ENCODE measurements around the gene RAP1A. TPM values are rescaled to one million over a fixed set of nuclear protein-coding genes. Genes with fewer than 3 reads are reported as not detected.
"Not testable (repeated sequence)": the region's sequence is repeated elsewhere in the genome, so short reads cannot be mapped to it uniquely, and the experiment has no call there.

RAP1A gene
- polyA plus RNA-seq, 2 donors: 56.8 to 60.2 TPM

- Histone ChIP-seq H3K9me3 (ENCODE audit: control insufficient read depth in 2 of 2, insufficient read depth in 1 of 2, low read depth in 1 of 2, low read length in 1 of 2) (no peaks in the 10 kb centered on the region), H3K4me1 (ENCODE audit: control insufficient read depth in 2 of 2, insufficient read depth in 2 of 2, low read length in 1 of 2) (no peaks in the 10 kb centered on the region), H3K27me3 (ENCODE audit: control insufficient read depth in 1 of 2, insufficient read depth in 2 of 2, low read length in 2 of 2) (no peaks in the 10 kb centered on the region), H3K36me3 (ENCODE audit: control insufficient read depth in 2 of 2, insufficient read depth in 2 of 2, low read length in 1 of 2) (no peaks in the 10 kb centered on the region), H3K27ac (ENCODE audit: low read depth in 2 of 2, low read length in 1 of 2) (peak overlapping the region in 1 of 2 donors; percentile 31), H3K4me3 (ENCODE audit: low read depth in 1 of 2, low read length in 2 of 2) (no peak overlapping the region)
- 72 to 81% methylated on average over 2 of the region's 2 CpGs for WGBS, 2 donors
Observed at GRCh38 chr1:111672331-111672730, 52.7 kb downstream of the RAP1A start.

GRCh38 chr1:111677604-111678003, 58.0 kb downstream of the RAP1A start:
- Histone ChIP-seq H3K4me3 (ENCODE audit: low read depth in 1 of 2, low read length in 2 of 2) (no peak overlapping the region), H3K27ac (ENCODE audit: low read depth in 2 of 2, low read length in 1 of 2) (no peak overlapping the region), H3K36me3 (ENCODE audit: control insufficient read depth in 2 of 2, insufficient read depth in 2 of 2, low read length in 1 of 2) (peaks cover 0 to 6% of the 10 kb centered on the region in 2 donors), H3K9me3 (ENCODE audit: control insufficient read depth in 2 of 2, insufficient read depth in 1 of 2, low read depth in 1 of 2, low read length in 1 of 2) (peaks cover 2% of the 10 kb centered on the region in 2 donors), H3K27me3 (ENCODE audit: control insufficient read depth in 1 of 2, insufficient read depth in 2 of 2, low read length in 2 of 2) (no peaks in the 10 kb centered on the region), H3K4me1 (ENCODE audit: control insufficient read depth in 2 of 2, insufficient read depth in 2 of 2, low read length in 1 of 2) (no peaks in the 10 kb centered on the region)
- 96 to 97% methylated on average over 6 of the region's 6 CpGs for WGBS, 2 donors

- 74 to 82% methylated on average over 2 of the region's 2 CpGs for WGBS, 2 donors
- no peak overlapping the region for H3K4me3 ChIP-seq (ENCODE audit: low read depth in 1 of 2, low read length in 2 of 2)
- H3K9me3 ChIP-seq (ENCODE audit: control insufficient read depth in 2 of 2, insufficient read depth in 1 of 2, low read depth in 1 of 2, low read length in 1 of 2): peaks cover 2% of the 10 kb centered on the region in 2 donors
- H3K27ac ChIP-seq (ENCODE audit: low read depth in 2 of 2, low read length in 1 of 2): no peak overlapping the region
- no peaks in the 10 kb centered on the region for H3K27me3 ChIP-seq (ENCODE audit: control insufficient read depth in 1 of 2, insufficient read depth in 2 of 2, low read length in 2 of 2)
- peaks cover 0 to 6% of the 10 kb centered on the region in 2 donors for H3K36me3 ChIP-seq (ENCODE audit: control insufficient read depth in 2 of 2, insufficient read depth in 2 of 2, low read length in 1 of 2)
- no peaks in the 10 kb centered on the region for H3K4me1 ChIP-seq (ENCODE audit: control insufficient read depth in 2 of 2, insufficient read depth in 2 of 2, low read length in 1 of 2)
Observed at GRCh38 chr1:111679541-111679940, 60.0 kb downstream of the RAP1A start.

GRCh38 chr1:111680212-111680800, 60.7 kb downstream of the RAP1A start:
- 93 to 95% methylated on average over 9 of the region's 9 CpGs for WGBS, 2 donors
- H3K9me3 ChIP-seq (ENCODE audit: control insufficient read depth in 2 of 2, insufficient read depth in 1 of 2, low read depth in 1 of 2, low read length in 1 of 2): not testable (repeated sequence)

GRCh38 chr1:111685293-111686153, 65.9 kb downstream of the RAP1A start:
- H3K27ac ChIP-seq (ENCODE audit: low read depth in 2 of 2, low read length in 1 of 2); H3K27me3 ChIP-seq (ENCODE audit: control insufficient read depth in 1 of 2, insufficient read depth in 2 of 2, low read length in 2 of 2); H3K9me3 ChIP-seq (ENCODE audit: control insufficient read depth in 2 of 2, insufficient read depth in 1 of 2, low read depth in 1 of 2, low read length in 1 of 2); H3K4me1 ChIP-seq (ENCODE audit: control insufficient read depth in 2 of 2, insufficient read depth in 2 of 2, low read length in 1 of 2); H3K36me3 ChIP-seq (ENCODE audit: control insufficient read depth in 2 of 2, insufficient read depth in 2 of 2, low read length in 1 of 2); H3K4me3 ChIP-seq (ENCODE audit: low read depth in 1 of 2, low read length in 2 of 2): not testable (repeated sequence)
- 92 to 95% methylated on average over 8 of the region's 8 CpGs for WGBS, 2 donors

More at GRCh38 chr1:111680212-111680800, 60.7 kb downstream of the RAP1A start:
- H3K4me1 ChIP-seq (ENCODE audit: control insufficient read depth in 2 of 2, insufficient read depth in 2 of 2, low read length in 1 of 2); H3K36me3 ChIP-seq (ENCODE audit: control insufficient read depth in 2 of 2, insufficient read depth in 2 of 2, low read length in 1 of 2); H3K27me3 ChIP-seq (ENCODE audit: control insufficient read depth in 1 of 2, insufficient read depth in 2 of 2, low read length in 2 of 2); H3K27ac ChIP-seq (ENCODE audit: low read depth in 2 of 2, low read length in 1 of 2); H3K4me3 ChIP-seq (ENCODE audit: low read depth in 1 of 2, low read length in 2 of 2): not testable (repeated sequence)

GRCh38 chr1:111690306-111690617, 70.7 kb downstream of the RAP1A start:
- H3K4me1 ChIP-seq (ENCODE audit: control insufficient read depth in 2 of 2, insufficient read depth in 2 of 2, low read length in 1 of 2): no peaks in the 10 kb centered on the region
- no peak overlapping the region for H3K27ac ChIP-seq (ENCODE audit: low read depth in 2 of 2, low read length in 1 of 2)

GRCh38 chr1:111691886-111692285, 72.3 kb downstream of the RAP1A start:
- H3K4me1 ChIP-seq (ENCODE audit: control insufficient read depth in 2 of 2, insufficient read depth in 2 of 2, low read length in 1 of 2): no peaks in the 10 kb centered on the region
- no peaks in the 10 kb centered on the region for H3K27me3 ChIP-seq (ENCODE audit: control insufficient read depth in 1 of 2, insufficient read depth in 2 of 2, low read length in 2 of 2)
- no peak overlapping the region for H3K4me3 ChIP-seq (ENCODE audit: low read depth in 1 of 2, low read length in 2 of 2)
- no peak overlapping the region for H3K27ac ChIP-seq (ENCODE audit: low read depth in 2 of 2, low read length in 1 of 2)
- H3K36me3 ChIP-seq (ENCODE audit: control insufficient read depth in 2 of 2, insufficient read depth in 2 of 2, low read length in 1 of 2): peaks cover 0 to 5% of the 10 kb centered on the region in 2 donors
- peaks cover 0 to 2% of the 10 kb centered on the region in 2 donors for H3K9me3 ChIP-seq (ENCODE audit: control insufficient read depth in 2 of 2, insufficient read depth in 1 of 2, low read depth in 1 of 2, low read length in 1 of 2)
- WGBS, 2 donors: 87 to 90% methylated on average over 1 of the region's 1 CpG

More at GRCh38 chr1:111690306-111690617, 70.7 kb downstream of the RAP1A start:
- peaks cover 0 to 5% of the 10 kb centered on the region in 2 donors for H3K36me3 ChIP-seq (ENCODE audit: control insufficient read depth in 2 of 2, insufficient read depth in 2 of 2, low read length in 1 of 2)
- peaks cover 0 to 2% of the 10 kb centered on the region in 2 donors for H3K9me3 ChIP-seq (ENCODE audit: control insufficient read depth in 2 of 2, insufficient read depth in 1 of 2, low read depth in 1 of 2, low read length in 1 of 2)
- H3K4me3 ChIP-seq (ENCODE audit: low read depth in 1 of 2, low read length in 2 of 2): no peak overlapping the region
- no peaks in the 10 kb centered on the region for H3K27me3 ChIP-seq (ENCODE audit: control insufficient read depth in 1 of 2, insufficient read depth in 2 of 2, low read length in 2 of 2)

- 37 to 49% methylated on average over 1 of the region's 1 CpG for WGBS, 2 donors
- Histone ChIP-seq H3K4me1 (ENCODE audit: control insufficient read depth in 2 of 2, insufficient read depth in 2 of 2, low read length in 1 of 2) (no peaks in the 10 kb centered on the region), H3K9me3 (ENCODE audit: control insufficient read depth in 2 of 2, insufficient read depth in 1 of 2, low read depth in 1 of 2, low read length in 1 of 2) (no peaks in the 10 kb centered on the region), H3K27ac (ENCODE audit: low read depth in 2 of 2, low read length in 1 of 2) (no peak overlapping the region), H3K36me3 (ENCODE audit: control insufficient read depth in 2 of 2, insufficient read depth in 2 of 2, low read length in 1 of 2) (peaks cover 5 to 6% of the 10 kb centered on the region in 2 donors), H3K27me3 (ENCODE audit: control insufficient read depth in 1 of 2, insufficient read depth in 2 of 2, low read length in 2 of 2) (no peaks in the 10 kb centered on the region), H3K4me3 (ENCODE audit: low read depth in 1 of 2, low read length in 2 of 2) (no peak overlapping the region)
Observed at GRCh38 chr1:111695801-111696200, 76.2 kb downstream of the RAP1A start.

GRCh38 chr1:111696330-111696729, 76.7 kb downstream of the RAP1A start:
- Histone ChIP-seq H3K27ac (ENCODE audit: low read depth in 2 of 2, low read length in 1 of 2) (no peak overlapping the region), H3K27me3 (ENCODE audit: control insufficient read depth in 1 of 2, insufficient read depth in 2 of 2, low read length in 2 of 2) (no peaks in the 10 kb centered on the region), H3K4me1 (ENCODE audit: control insufficient read depth in 2 of 2, insufficient read depth in 2 of 2, low read length in 1 of 2) (no peaks in the 10 kb centered on the region), H3K4me3 (ENCODE audit: low read depth in 1 of 2, low read length in 2 of 2) (no peak overlapping the region), H3K36me3 (ENCODE audit: control insufficient read depth in 2 of 2, insufficient read depth in 2 of 2, low read length in 1 of 2) (peaks cover 5 to 9% of the 10 kb centered on the region in 2 donors), H3K9me3 (ENCODE audit: control insufficient read depth in 2 of 2, insufficient read depth in 1 of 2, low read depth in 1 of 2, low read length in 1 of 2) (no peaks in the 10 kb centered on the region)

GRCh38 chr1:111699268-111699667, 79.7 kb downstream of the RAP1A start:
- H3K27ac ChIP-seq (ENCODE audit: low read depth in 2 of 2, low read length in 1 of 2): no peak overlapping the region
- peaks cover 0 to 11% of the 10 kb centered on the region in 2 donors for H3K36me3 ChIP-seq (ENCODE audit: control insufficient read depth in 2 of 2, insufficient read depth in 2 of 2, low read length in 1 of 2)

More at GRCh38 chr1:111699268-111699667, 79.7 kb downstream of the RAP1A start:
- no peaks in the 10 kb centered on the region for H3K27me3 ChIP-seq (ENCODE audit: control insufficient read depth in 1 of 2, insufficient read depth in 2 of 2, low read length in 2 of 2)
- no peak overlapping the region for H3K4me3 ChIP-seq (ENCODE audit: low read depth in 1 of 2, low read length in 2 of 2)
- no peaks in the 10 kb centered on the region for H3K9me3 ChIP-seq (ENCODE audit: control insufficient read depth in 2 of 2, insufficient read depth in 1 of 2, low read depth in 1 of 2, low read length in 1 of 2)
- no peaks in the 10 kb centered on the region for H3K4me1 ChIP-seq (ENCODE audit: control insufficient read depth in 2 of 2, insufficient read depth in 2 of 2, low read length in 1 of 2)
